Testis (tissue), 2 donors: ENCODE results near the gene ZBTB7C.

Experiments
- POLR2A ChIP-seq: fragments of 450-650 bp; IDR thresholded peaks from one replicate; pipeline ENCODE4 v1.6.1; 2017; ENCODE audit warnings: antibody characterized with exemption, mild to moderate bottlenecking, moderate library complexity
- TF ChIP-seq, protein P1 (sequence below), 3 experiments: fragments of 450-650 bp in 2 of 3; fragments of 200-600 bp in 1 of 3; sonication (generic) in 1 of 3; IDR thresholded peaks; one replicate each; pipeline ENCODE4 v1.5.1; 2016 to 2019; ENCODE audit warnings: antibody characterized with exemption in 3 of 3, mild to moderate bottlenecking in 2 of 3, moderate library complexity in 1 of 3

DNA sequence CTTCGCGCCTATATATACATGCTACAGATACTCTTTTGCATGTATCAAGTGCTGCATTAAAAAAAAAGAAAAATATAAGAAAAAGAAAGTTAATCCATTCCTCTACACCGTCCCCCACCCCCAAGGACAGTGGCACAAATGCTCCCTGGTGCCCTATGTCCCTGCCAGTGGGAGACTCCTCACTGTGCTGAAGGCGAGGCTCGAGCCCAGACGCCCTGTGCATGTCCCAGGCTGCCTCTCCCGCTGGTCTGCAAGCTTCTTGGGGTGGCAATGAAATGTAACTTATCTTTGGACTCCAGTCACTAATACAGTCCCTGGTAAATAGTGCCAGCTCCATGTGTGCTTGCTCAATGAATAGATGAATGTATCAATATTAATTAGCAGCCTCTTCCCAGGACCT lies 293.2 kb downstream of the ZBTB7C start:
- TF ChIP-seq, protein P1, sequence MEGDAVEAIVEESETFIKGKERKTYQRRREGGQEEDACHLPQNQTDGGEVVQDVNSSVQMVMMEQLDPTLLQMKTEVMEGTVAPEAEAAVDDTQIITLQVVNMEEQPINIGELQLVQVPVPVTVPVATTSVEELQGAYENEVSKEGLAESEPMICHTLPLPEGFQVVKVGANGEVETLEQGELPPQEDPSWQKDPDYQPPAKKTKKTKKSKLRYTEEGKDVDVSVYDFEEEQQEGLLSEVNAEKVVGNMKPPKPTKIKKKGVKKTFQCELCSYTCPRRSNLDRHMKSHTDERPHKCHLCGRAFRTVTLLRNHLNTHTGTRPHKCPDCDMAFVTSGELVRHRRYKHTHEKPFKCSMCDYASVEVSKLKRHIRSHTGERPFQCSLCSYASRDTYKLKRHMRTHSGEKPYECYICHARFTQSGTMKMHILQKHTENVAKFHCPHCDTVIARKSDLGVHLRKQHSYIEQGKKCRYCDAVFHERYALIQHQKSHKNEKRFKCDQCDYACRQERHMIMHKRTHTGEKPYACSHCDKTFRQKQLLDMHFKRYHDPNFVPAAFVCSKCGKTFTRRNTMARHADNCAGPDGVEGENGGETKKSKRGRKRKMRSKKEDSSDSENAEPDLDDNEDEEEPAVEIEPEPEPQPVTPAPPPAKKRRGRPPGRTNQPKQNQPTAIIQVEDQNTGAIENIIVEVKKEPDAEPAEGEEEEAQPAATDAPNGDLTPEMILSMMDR (IDR thresholded peaks at IDR 0.05): no peak
- TF ChIP-seq POLR2A: no peak
